SK-N-SH treated with all-trans-retinoic acid at 6 μM for 48 hours (cell line): Measurements from ENCODE around the gene ERFE.

Experiments used
- ATAC-seq: fragments of 200-7000 bp; cut with Tn5 transposase; 3 replicates; pipeline ENCODE4 v1.9.1; 2020; ENCODE audit warnings: mild to moderate bottlenecking, moderate library complexity
- ARNTL ChIP-seq: fragments of 450-650 bp; formaldehyde crosslinking; IDR thresholded peaks from 2 replicates; pipeline ENCODE4 v1.5.0; 2020; ENCODE audit warnings: low read depth, mild to moderate bottlenecking, moderate library complexity, borderline replicate concordance
- BACH2 ChIP-seq: fragments of 250-450 bp; sonication (Bioruptor Pico); IDR thresholded peaks from 2 replicates; pipeline ENCODE4 v1.9.0; 2021; ENCODE audit warnings: mild to moderate bottlenecking, borderline replicate concordance
- CREB5 ChIP-seq: fragments of 250-450 bp; sonication (Bioruptor Pico); IDR thresholded peaks from 2 replicates; pipeline ENCODE4 v1.5.1; 2020; ENCODE audit warnings: low read depth, mild to moderate bottlenecking, moderate library complexity
- CSDC2 ChIP-seq: fragments of 250-450 bp; sonication (Bioruptor Pico); IDR thresholded peaks from 2 replicates; pipeline ENCODE4 v1.5.0; 2020; ENCODE audit warnings: mild to moderate bottlenecking, moderate library complexity
- CSRNP3 ChIP-seq: fragments of 250-450 bp; sonication (Bioruptor Pico); IDR thresholded peaks from 2 replicates; pipeline ENCODE4 v1.5.1; 2021; ENCODE audit warnings: mild to moderate bottlenecking, moderate library complexity
- ESRRG ChIP-seq: fragments of 250-450 bp; sonication (Bioruptor Pico); IDR thresholded peaks from 2 replicates; pipeline ENCODE4 v1.6.1; 2021; ENCODE audit warnings: mild to moderate bottlenecking
- GLIS3 ChIP-seq: fragments of 250-450 bp; sonication (Bioruptor Pico); IDR thresholded peaks from 2 replicates; pipeline ENCODE4 v1.5.0; 2020; ENCODE audit warnings: mild to moderate bottlenecking, moderate library complexity
- ISL1 ChIP-seq: fragments of 250-450 bp; sonication (Bioruptor Pico); IDR thresholded peaks from 2 replicates; pipeline ENCODE4 v2.1.2; 2022; ENCODE audit warnings: mild to moderate bottlenecking, moderate library complexity
- OSR1 ChIP-seq: fragments of 250-450 bp; sonication (Bioruptor Pico); IDR thresholded peaks from 2 replicates; pipeline ENCODE4 v1.8.0; 2022; ENCODE audit warnings: moderate library complexity, mild to moderate bottlenecking, inconsistent platforms
- PATZ1 ChIP-seq: fragments of 250-450 bp; sonication (Bioruptor Pico); IDR thresholded peaks from 2 replicates; pipeline ENCODE4 v1.8.0; 2020; ENCODE audit warnings: mild to moderate bottlenecking, moderate library complexity, borderline replicate concordance
- POU6F1 ChIP-seq: fragments of 250-450 bp; sonication (Bioruptor Pico); IDR thresholded peaks from 2 replicates; pipeline ENCODE4 v1.8.0; 2021; ENCODE audit warnings: low read depth, mild to moderate bottlenecking, moderate library complexity, borderline replicate concordance
- PPARA ChIP-seq: fragments of 250-450 bp; sonication (Bioruptor Pico); IDR thresholded peaks from 2 replicates; pipeline ENCODE4 v1.5.0; 2020; ENCODE audit warnings: mild to moderate bottlenecking, borderline replicate concordance
- RARB ChIP-seq: fragments of 250-450 bp; sonication (Bioruptor Pico); IDR thresholded peaks from 2 replicates; pipeline ENCODE4 v1.8.0; 2021; ENCODE audit warnings: mild to moderate bottlenecking, moderate library complexity
- SNAI2 ChIP-seq: fragments of 250-450 bp; sonication (Bioruptor Pico); IDR thresholded peaks from 2 replicates; pipeline ENCODE4 v1.5.0; 2020; ENCODE audit warnings: mild to moderate bottlenecking, moderate library complexity
- TCF4 ChIP-seq: fragments of 250-450 bp; sonication (Bioruptor Pico); IDR thresholded peaks from 2 replicates; pipeline ENCODE4 v1.8.0; 2021; ENCODE audit warnings: mild to moderate bottlenecking, moderate library complexity, borderline replicate concordance
- TOX ChIP-seq: fragments of 250-450 bp; sonication (Bioruptor Pico); IDR thresholded peaks from 2 replicates; pipeline ENCODE4 v1.8.0; 2021; ENCODE audit warnings: mild to moderate bottlenecking, moderate library complexity, borderline replicate concordance
- TSHZ2 ChIP-seq: fragments of 250-450 bp; sonication (Bioruptor Pico); IDR thresholded peaks from 2 replicates; pipeline ENCODE4 v1.5.0; 2020; ENCODE audit warnings: mild to moderate bottlenecking, moderate library complexity
- ZFP3 ChIP-seq: fragments of 250-450 bp; sonication (Bioruptor Pico); IDR thresholded peaks from 2 replicates; pipeline ENCODE4 v1.5.0; 2020; ENCODE audit warnings: mild to moderate bottlenecking, moderate library complexity
- ZFP30 ChIP-seq: fragments of 450-650 bp; formaldehyde crosslinking; IDR thresholded peaks from 2 replicates; pipeline ENCODE4 v1.5.0; 2022; ENCODE audit warnings: mild to moderate bottlenecking, moderate library complexity
- ZNF8 ChIP-seq: fragments of 450-650 bp; formaldehyde crosslinking; IDR thresholded peaks from 2 replicates; pipeline ENCODE4 v1.5.0; 2020; ENCODE audit warnings: mild to moderate bottlenecking, moderate library complexity

ERFE gene

GRCh38 chr2:238187618-238188548 is 29.1 kb downstream of the ERFE start:
- TF ChIP-seq POU6F1 (CRISPR knock-in tag) (no peak), ZNF8 (CRISPR knock-in tag) (no peak), RARB (CRISPR knock-in tag) (no peak), TSHZ2 (no peak), OSR1 (no peak), CREB5 (CRISPR knock-in tag) (no peak), CSRNP3 (CRISPR knock-in tag) (no peak), ZFP3 (CRISPR knock-in tag) (no peak), ZFP30 (CRISPR knock-in tag) (no peak), GLIS3 (no peak), SNAI2 (CRISPR knock-in tag) (no peak), ESRRG (CRISPR knock-in tag) (no peak), ARNTL (CRISPR knock-in tag) (no peak), ISL1 (CRISPR knock-in tag) (no peak), BACH2 (CRISPR knock-in tag) (no peak), CSDC2 (no peak), TCF4 (CRISPR knock-in tag) (no peak), PATZ1 (no peak)
- TF ChIP-seq, all 23 proteins: peak for 0
- no peak for ATAC-seq

- TF ChIP-seq ARNTL (CRISPR knock-in tag) (no peak), CSRNP3 (CRISPR knock-in tag) (no peak), TCF4 (CRISPR knock-in tag) (no peak), PPARA (CRISPR knock-in tag) (no peak), PATZ1 (no peak), TOX (CRISPR knock-in tag) (no peak), BACH2 (CRISPR knock-in tag) (no peak), ZNF8 (CRISPR knock-in tag) (no peak), ZFP3 (CRISPR knock-in tag) (no peak), OSR1 (no peak), SNAI2 (CRISPR knock-in tag) (no peak), CSDC2 (no peak), CREB5 (CRISPR knock-in tag) (no peak)
- no peak for ATAC-seq
Observed at GRCh38 chr2:238190445-238190844, 31.7 kb downstream of the ERFE start.
